Naive thymus-derived CD4-positive, alpha-beta T cell (primary cell): Measurements from ENCODE around the gene FAM234A. TPM values are rescaled to one million over a fixed set of nuclear protein-coding genes. Genes with fewer than 3 reads are reported as not detected.
"Not testable (repeated sequence)": the region's sequence is repeated elsewhere in the genome, so short reads cannot be mapped to it uniquely, and the experiment has no call there.

Source experiments
- ATAC-seq: fragments of 150-1000 bp; cut with Tn5 transposase; 2 replicates; pipeline ENCODE4 v1.10.0; 2021; ENCODE audit warnings: mild to moderate bottlenecking, moderate library complexity
- CTCF ChIA-PET: fragments of 350-600 bp; sonication (Branson Sonifier 250); formaldehyde crosslinking; loops from one replicate; lab custom pipeline; 2021; ENCODE audit warnings: antibody characterized with exemption; lab: Charles Lee
- POLR2A ChIA-PET: fragments of 350-600 bp; sonication (Branson Sonifier 250); formaldehyde crosslinking; loops from one replicate; lab custom pipeline; 2021; ENCODE audit warnings: antibody characterized with exemption, inconsistent platforms; lab: Charles Lee
- DNase-seq, 9 donors: peaks; one replicate each; pipeline versions ENCODE4 v3.0.0 to v3.0.0-alpha.2; 2020 to 2022; ENCODE audit warnings: mixed read lengths in 1 of 9
- H3K27ac ChIP-seq: one replicate; pipeline ENCODE4 v1.7.0; 2013; ENCODE audit warnings: mild to moderate bottlenecking, low read depth, low read length, moderate library complexity
- H3K27me3 ChIP-seq, 2 donors: one replicate each; pipeline ENCODE4 v1.7.0; 2013; ENCODE audit warnings: low read length in 2 of 2, mild to moderate bottlenecking in 2 of 2, moderate library complexity in 2 of 2; ENCODE audit not compliant: control insufficient read depth in 2 of 2, insufficient read depth in 2 of 2
- H3K36me3 ChIP-seq, 3 experiments: 1 replicate in 2 of 3; 2 replicates in 1 of 3; pipeline ENCODE4 v1.7.0; 2013; ENCODE audit warnings: low read length in 3 of 3, mild to moderate bottlenecking in 3 of 3, moderate library complexity in 1 of 3; ENCODE audit not compliant: insufficient read depth in 3 of 3, control insufficient read depth in 2 of 3
- H3K4me1 ChIP-seq, 2 donors: one replicate each; pipeline ENCODE4 v1.7.0; 2013; ENCODE audit warnings: low read length in 2 of 2, mild to moderate bottlenecking in 2 of 2, moderate library complexity in 1 of 2; ENCODE audit not compliant: control insufficient read depth in 2 of 2, insufficient read depth in 2 of 2
- H3K4me3 ChIP-seq: 2 replicates; pipeline ENCODE4 v1.7.0; 2013; ENCODE audit warnings: mild to moderate bottlenecking, low read length
- H3K9me3 ChIP-seq, 3 experiments: 1 replicate in 2 of 3; 2 replicates in 1 of 3; pipeline ENCODE4 v1.7.0; 2013; ENCODE audit warnings: low read length in 3 of 3; ENCODE audit not compliant: control insufficient read depth in 2 of 3
- H3K27ac Mint-ChIP-seq, 9 donors: one replicate each; pipeline ENCODE4 v1.8.0; 2020 to 2022; ENCODE audit warnings: mixed read lengths in 9 of 9, mild to moderate bottlenecking in 8 of 9, moderate library complexity in 5 of 9, inconsistent platforms in 2 of 9
- H3K27me3 Mint-ChIP-seq, 5 donors: one replicate each; pipeline ENCODE4 v1.8.0; 2021 to 2022; ENCODE audit warnings: mixed read lengths in 5 of 5, mild to moderate bottlenecking in 1 of 5
- H3K36me3 Mint-ChIP-seq, 5 donors: one replicate each; pipeline ENCODE4 v1.8.0; 2020 to 2022; ENCODE audit warnings: mixed read lengths in 5 of 5, mild to moderate bottlenecking in 3 of 5, inconsistent platforms in 1 of 5
- H3K4me1 Mint-ChIP-seq, 7 donors: one replicate each; pipeline ENCODE4 v1.8.0; 2020 to 2022; ENCODE audit warnings: mixed read lengths in 7 of 7, mild to moderate bottlenecking in 3 of 7, inconsistent platforms in 1 of 7
- H3K4me3 Mint-ChIP-seq, 10 donors: one replicate each; pipeline ENCODE4 v1.8.0; 2020 to 2022; ENCODE audit warnings: mild to moderate bottlenecking in 10 of 10, mixed read lengths in 10 of 10, moderate library complexity in 6 of 10, inconsistent platforms in 2 of 10
- H3K9me3 Mint-ChIP-seq, 11 donors: one replicate each; pipeline ENCODE4 v1.8.0; 2020 to 2022; ENCODE audit warnings: mixed read lengths in 11 of 11, mild to moderate bottlenecking in 4 of 11, inconsistent platforms in 1 of 11, moderate library complexity in 1 of 11
- intact Hi-C, 2 donors: fragments of 100-400 bp; cut with micrococcal nuclease; formaldehyde crosslinking; loops; one replicate each; pipeline ENCODE4 v1.15.1; 2023
- polyA plus RNA-seq, 2 donors: library from polyadenylated mRNA; unstranded; fragments of 300-500 nt; fragmentation: Illumina TruSeq; gene quantifications; one replicate each; pipeline ENCODE4 v1.2.3, GENCODE V29; 2021
- total RNA-seq, 6 experiments: library from RNA in 5 of 6; stranded (reverse) in 5 of 6; gene quantifications; 1 replicate in 5 of 6; 2 replicates in 1 of 6; pipeline ENCODE4 v1.2.3 and lab custom pipeline; 2021 to 2026

Gene FAM234A
- total and polyA plus RNA-seq, 7 experiments from 2014 or later: 30.4 to 43.9 (median 32.9) TPM

DNA sequence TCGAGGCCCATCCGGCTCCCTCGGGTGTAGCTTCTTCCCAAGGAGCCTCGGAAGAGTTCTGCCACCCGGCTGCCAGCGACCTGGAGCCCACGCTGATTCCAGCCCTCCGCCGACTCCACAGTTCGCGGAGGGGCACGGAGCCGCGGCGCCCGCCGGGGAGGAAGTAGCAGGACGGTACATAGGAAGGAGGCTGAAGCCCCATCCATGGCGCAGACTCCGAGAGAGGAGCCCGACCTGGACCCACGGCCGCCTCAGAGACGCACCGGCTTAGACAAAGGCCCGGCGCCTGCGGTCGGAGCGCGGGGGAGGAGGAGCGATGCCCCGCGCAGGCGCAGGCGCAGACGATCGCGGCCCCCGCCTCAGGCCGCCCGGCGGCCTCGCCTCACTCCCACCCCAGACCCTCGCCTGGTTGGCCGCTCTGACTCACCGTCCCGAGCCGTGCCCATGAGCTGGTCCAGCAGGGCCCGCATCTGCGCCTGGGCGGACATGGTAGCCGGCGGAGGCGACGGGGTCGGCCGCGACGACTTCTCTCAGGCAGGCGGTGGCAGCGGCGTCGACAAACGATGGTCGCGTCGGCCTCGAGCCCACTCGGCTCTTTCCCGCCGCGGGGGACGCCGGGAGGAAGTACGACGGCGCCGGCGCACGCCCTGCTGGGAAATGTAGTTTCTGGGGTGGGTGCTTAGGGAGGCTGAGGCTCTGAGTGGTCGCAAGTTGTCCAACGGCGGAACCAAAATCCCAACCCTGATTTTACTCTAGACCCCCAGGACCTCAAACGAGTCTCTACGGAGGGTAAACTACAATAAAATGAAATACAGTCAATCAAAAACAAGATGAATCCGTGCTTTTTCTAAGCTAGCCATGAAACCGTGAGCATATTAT lies 5.5 kb upstream of the FAM234A start, which contains the start of gene LUC7L:
LUC7L (minus strand) TSS at position 598 of the 879 bp plus-strand sequence; CDS start at position 488, 110 bp downstream.
- peaks cover 6 to 31% (median 18%) of the 10 kb centered on the region in 3 experiments for H3K36me3 ChIP-seq
- peak; percentile 78 to 90 (median 85) for DNase-seq
- no peaks in the 10 kb centered on the region for H3K9me3 Mint-ChIP-seq
- POLR2A ChIA-PET: interaction anchor here (0.5 to 1.8 kb wide), 16 partner anchors 9 to 197 kb away, joined by 3 to 13 read pairs (median 3); partner anchors contain the start of genes AXIN1, HBQ1 and MRPL28
- no peaks in the 10 kb centered on the region for H3K27me3 ChIP-seq
- H3K27ac ChIP-seq: peak within 1 kb of the TSS; percentile 98
- H3K27me3 Mint-ChIP-seq: no peaks in the 10 kb centered on the region
- no peaks in the 10 kb centered on the region for H3K9me3 ChIP-seq
- H3K27ac Mint-ChIP-seq: peak within 1 kb of the TSS; percentile 82 to 94 (median 92)
- peak within 1 kb of the TSS; percentile 69 for H3K4me3 ChIP-seq
- ATAC-seq: peak; percentile 95
- CTCF ChIA-PET: interaction anchor here (0.6 to 1.6 kb wide), 3 partner anchors 34 to 213 kb away, joined by 3 to 4 read pairs (median 4); no protein-coding TSS in a partner anchor
- peaks cover 13 to 40% (median 33%) of the 10 kb centered on the region in 7 donors for H3K4me1 Mint-ChIP-seq
- H3K36me3 Mint-ChIP-seq: peaks cover 4 to 19% (median 7%) of the 10 kb centered on the region in 5 donors
- H3K4me3 Mint-ChIP-seq: peak within 1 kb of the TSS; percentile 87 to 96 (median 90)
- intact Hi-C loops: loop anchor here (1.0 kb wide), 1 partner anchor 123 kb away; the partner anchor contains the start of gene AXIN1 (in 2 of the 2)
- peaks cover 14 to 18% of the 10 kb centered on the region in 2 donors for H3K4me1 ChIP-seq

DNA sequence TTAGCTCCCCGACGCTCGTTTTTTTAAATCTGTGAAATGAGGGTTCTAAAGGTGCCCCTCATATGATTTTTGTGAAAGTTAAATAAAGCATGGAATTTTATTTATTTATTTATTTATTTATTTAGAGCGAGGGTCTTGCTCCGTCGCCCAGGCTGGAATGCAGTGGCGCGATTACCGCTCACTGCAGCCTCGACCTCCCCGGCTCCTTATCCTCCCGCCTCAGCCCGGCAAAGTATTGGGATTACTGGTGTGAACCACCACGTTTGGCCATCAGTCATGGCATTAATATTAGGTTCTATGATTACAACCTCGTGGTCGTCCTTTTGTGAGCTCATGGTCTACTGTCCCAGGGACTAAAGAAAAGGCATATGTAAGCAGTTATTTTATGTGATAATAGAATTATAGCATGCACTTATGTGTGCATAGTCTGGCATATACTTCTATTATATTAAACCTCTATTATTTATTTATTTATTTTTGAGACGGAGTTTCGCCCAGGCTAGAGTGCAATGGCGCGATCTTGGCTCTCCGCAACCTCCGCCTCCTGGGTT lies 4.8 kb upstream of the FAM234A start:
- no peaks in the 10 kb centered on the region for H3K9me3 ChIP-seq
- Mint-ChIP-seq H3K9me3 (no peaks in the 10 kb centered on the region), H3K27ac (peak overlapping the region; percentile 49 to 94 (median 82)), H3K36me3 (peaks cover 4 to 19% (median 7%) of the 10 kb centered on the region in 5 donors), H3K4me1 (peaks cover 16 to 44% (median 37%) of the 10 kb centered on the region in 7 donors), H3K27me3 (no peaks in the 10 kb centered on the region), H3K4me3 (peak overlapping the region; percentile 73 to 92 (median 88))
- no peaks in the 10 kb centered on the region for H3K27me3 ChIP-seq
- CTCF ChIA-PET: interaction anchor here (0.6 to 1.6 kb wide), 4 partner anchors 35 to 132 kb away, joined by 3 to 4 read pairs (median 3); no protein-coding TSS in a partner anchor
- H3K4me3 ChIP-seq: peak overlapping the region; percentile 69
- POLR2A ChIA-PET: interaction anchor here (0.5 to 1.5 kb wide), 9 partner anchors 10 to 196 kb away, joined by 3 to 5 read pairs (median 4); partner anchors contain the start of gene HBQ1
- H3K4me1 ChIP-seq: peaks cover 14 to 18% of the 10 kb centered on the region in 2 donors
- intact Hi-C loops: loop anchor here (1.0 to 5.0 kb wide), 3 partner anchors 122 to 452 kb away; partner anchors contain the start of genes AXIN1 (in 2 of the 2), CAPN15 (in 1 of the 2), JMJD8 (in 1 of the 2) and STUB1 (in 1 of the 2)
- H3K36me3 ChIP-seq: peaks cover 6 to 24% (median 14%) of the 10 kb centered on the region in 3 experiments
- H3K27ac ChIP-seq: peak overlapping the region; percentile 98
- ATAC-seq: no peak
- DNase-seq: no peak

DNA sequence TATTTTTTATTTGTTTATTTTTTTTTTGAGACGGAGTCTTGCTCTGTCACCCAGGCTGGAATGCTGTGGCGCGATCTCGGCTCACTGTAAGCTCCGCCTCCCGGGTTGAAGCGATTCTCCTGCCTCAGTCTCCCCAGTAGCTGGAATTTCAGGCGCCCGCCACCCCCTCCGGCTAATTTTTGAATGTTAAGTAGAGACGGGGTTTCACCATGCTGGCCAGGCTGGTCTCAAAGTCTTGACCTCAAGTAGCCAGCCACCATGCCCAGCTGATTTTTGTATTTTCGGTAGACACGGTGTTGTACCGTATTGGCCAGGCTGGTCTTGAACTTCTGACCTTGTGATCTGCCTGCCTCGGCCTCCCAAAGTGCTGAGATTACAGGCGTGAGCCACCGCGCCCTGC lies 4.3 kb upstream of the FAM234A start:
- H3K4me3 ChIP-seq, H3K27ac Mint-ChIP-seq, H3K9me3 Mint-ChIP-seq, H3K27me3 Mint-ChIP-seq, H3K4me3 Mint-ChIP-seq, ATAC-seq, H3K9me3 ChIP-seq, DNase-seq, H3K27me3 ChIP-seq, H3K27ac ChIP-seq: not testable (repeated sequence)
- intact Hi-C loops: loop anchor here (5.0 kb wide), 2 partner anchors 297 to 452 kb away; partner anchors contain the start of genes CAPN15 (in 1 of the 2), JMJD8 (in 1 of the 2) and STUB1 (in 1 of the 2)
- peaks cover 16 to 18% of the 10 kb centered on the region in 2 donors for H3K4me1 ChIP-seq
- H3K4me1 Mint-ChIP-seq: peaks cover 19 to 50% (median 41%) of the 10 kb centered on the region in 7 donors
- H3K36me3 ChIP-seq: peaks cover 6 to 20% (median 11%) of the 10 kb centered on the region in 3 experiments
- POLR2A ChIA-PET: interaction anchor here (1.4 to 1.5 kb wide), 2 partner anchors 141 to 170 kb away, joined by 3 to 4 read pairs; no protein-coding TSS in a partner anchor
- CTCF ChIA-PET: interaction anchor here (0.6 to 1.6 kb wide), 3 partner anchors 90 to 131 kb away, joined by 3 to 4 read pairs (median 3); no protein-coding TSS in a partner anchor
- peaks cover 4 to 19% (median 7%) of the 10 kb centered on the region in 5 donors for H3K36me3 Mint-ChIP-seq

DNA sequence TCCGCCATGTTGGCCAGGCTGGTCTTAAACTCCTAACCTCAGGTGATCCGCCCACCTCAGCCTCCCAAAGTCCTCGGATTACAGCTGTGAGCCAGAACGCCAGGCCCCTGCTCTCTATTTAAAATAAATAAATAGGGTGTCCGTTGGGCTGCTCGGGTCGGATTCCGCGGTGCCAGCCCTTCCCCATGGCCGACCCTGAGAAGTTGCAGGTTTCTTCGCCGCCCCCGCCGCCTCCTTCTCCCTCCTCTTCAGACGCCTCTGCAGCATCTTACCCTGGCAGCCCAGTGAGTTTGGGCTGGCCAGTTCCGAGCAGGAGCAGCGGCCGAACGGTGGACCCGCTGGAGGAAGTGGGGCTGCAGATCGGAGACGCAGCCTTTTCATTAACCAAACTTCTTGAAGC lies 3.7 kb upstream of the FAM234A start:
- H3K27ac ChIP-seq: no peak overlapping the region
- ATAC-seq (no peak), DNase-seq (no peak)
- H3K27ac Mint-ChIP-seq: peak overlapping the region in 1 of 9 donors; percentile 36
- H3K27me3 ChIP-seq: no peaks in the 10 kb centered on the region
- H3K4me1 ChIP-seq: peaks cover 18 to 19% of the 10 kb centered on the region in 2 donors
- POLR2A ChIA-PET: interaction anchor here (1.5 kb wide), 1 partner anchor 140 kb away, joined by 4 read pairs; no protein-coding TSS in a partner anchor
- CTCF ChIA-PET: no interaction called here
- H3K36me3 Mint-ChIP-seq: peaks cover under 1 to 16% (median 7%) of the 10 kb centered on the region in 5 donors
- H3K4me3 ChIP-seq: no peak overlapping the region
- no peak overlapping the region for H3K4me3 Mint-ChIP-seq
- peaks cover 19 to 51% (median 45%) of the 10 kb centered on the region in 7 donors for H3K4me1 Mint-ChIP-seq
- intact Hi-C loops: loop anchor here (5.0 kb wide), 2 partner anchors 296 to 451 kb away; partner anchors contain the start of genes CAPN15 (in 1 of the 2), JMJD8 (in 1 of the 2) and STUB1 (in 1 of the 2)
- no peaks in the 10 kb centered on the region for H3K27me3 Mint-ChIP-seq
- H3K9me3 ChIP-seq: no peaks in the 10 kb centered on the region
- peaks cover 0 to 2% (median 0%) of the 10 kb centered on the region in 11 donors for H3K9me3 Mint-ChIP-seq
- peaks cover 6 to 16% (median 11%) of the 10 kb centered on the region in 3 experiments for H3K36me3 ChIP-seq

DNA sequence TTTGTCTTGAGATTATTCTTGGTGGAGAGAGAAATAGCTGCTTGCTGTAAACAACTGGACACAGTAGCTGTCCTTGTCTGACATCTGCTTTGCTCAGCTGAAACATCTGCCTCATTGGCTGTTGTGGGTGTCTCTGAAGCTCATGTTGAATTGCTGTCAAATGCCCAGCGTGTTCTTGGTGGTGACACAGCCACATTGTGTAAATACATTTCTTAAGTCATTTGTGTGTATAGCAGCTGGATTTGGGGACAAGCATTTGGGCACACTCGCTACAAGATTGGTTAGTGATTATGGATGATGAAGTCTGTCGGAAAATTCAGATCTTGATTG lies 5.3 kb downstream of the FAM234A start:
- Histone ChIP-seq H3K27me3 (no peaks in the 10 kb centered on the region), H3K27ac (no peak overlapping the region), H3K4me3 (no peak overlapping the region), H3K36me3 (no peaks in the 10 kb centered on the region), H3K9me3 (no peaks in the 10 kb centered on the region), H3K4me1 (peaks cover 0 to 5% of the 10 kb centered on the region in 2 donors)
- Mint-ChIP-seq H3K27me3 (peaks cover 0 to 5% (median 0%) of the 10 kb centered on the region in 5 donors), H3K4me1 (peaks cover 7 to 38% (median 24%) of the 10 kb centered on the region in 7 donors), H3K4me3 (no peak overlapping the region), H3K9me3 (peaks cover 0 to 2% (median 0%) of the 10 kb centered on the region in 11 donors), H3K36me3 (peaks cover 0 to 5% (median 1%) of the 10 kb centered on the region in 5 donors), H3K27ac (peak overlapping the region in 2 of 9 donors; percentile 22 to 47)
- POLR2A ChIA-PET: no interaction called here
- intact Hi-C loops: loop anchor here in 1 of 2 donors (5.0 kb wide), 1 partner anchor 37 kb away; the partner anchor contains the start of gene RGS11
- CTCF ChIA-PET: no interaction called here
- DNase-seq (no peak), ATAC-seq (no peak)
